Esophagus squamous epithelium (tissue), 4 donors: Measurements from ENCODE around the gene GPR143.

Experiments
- POLR2A ChIP-seq, 4 donors: fragments of 450-650 bp; IDR thresholded peaks; one replicate each; pipeline ENCODE4 v1.6.1; 2017; ENCODE audit warnings: antibody characterized with exemption in 4 of 4, mild to moderate bottlenecking in 4 of 4, moderate library complexity in 3 of 4
- TF ChIP-seq, protein P1 (sequence below), 6 experiments: fragments of 450-650 bp in 4 of 6; fragments of 200-600 bp in 2 of 6; sonication (generic) in 2 of 6; IDR thresholded peaks; one replicate each; pipeline ENCODE4 v1.5.1; 2016 to 2019; ENCODE audit warnings: antibody characterized with exemption in 6 of 6, mild to moderate bottlenecking in 4 of 6, moderate library complexity in 4 of 6

GRCh38 chrX:9728261-9728660 lies 37.4 kb downstream of the GPR143 start:
- TF ChIP-seq, protein P1, sequence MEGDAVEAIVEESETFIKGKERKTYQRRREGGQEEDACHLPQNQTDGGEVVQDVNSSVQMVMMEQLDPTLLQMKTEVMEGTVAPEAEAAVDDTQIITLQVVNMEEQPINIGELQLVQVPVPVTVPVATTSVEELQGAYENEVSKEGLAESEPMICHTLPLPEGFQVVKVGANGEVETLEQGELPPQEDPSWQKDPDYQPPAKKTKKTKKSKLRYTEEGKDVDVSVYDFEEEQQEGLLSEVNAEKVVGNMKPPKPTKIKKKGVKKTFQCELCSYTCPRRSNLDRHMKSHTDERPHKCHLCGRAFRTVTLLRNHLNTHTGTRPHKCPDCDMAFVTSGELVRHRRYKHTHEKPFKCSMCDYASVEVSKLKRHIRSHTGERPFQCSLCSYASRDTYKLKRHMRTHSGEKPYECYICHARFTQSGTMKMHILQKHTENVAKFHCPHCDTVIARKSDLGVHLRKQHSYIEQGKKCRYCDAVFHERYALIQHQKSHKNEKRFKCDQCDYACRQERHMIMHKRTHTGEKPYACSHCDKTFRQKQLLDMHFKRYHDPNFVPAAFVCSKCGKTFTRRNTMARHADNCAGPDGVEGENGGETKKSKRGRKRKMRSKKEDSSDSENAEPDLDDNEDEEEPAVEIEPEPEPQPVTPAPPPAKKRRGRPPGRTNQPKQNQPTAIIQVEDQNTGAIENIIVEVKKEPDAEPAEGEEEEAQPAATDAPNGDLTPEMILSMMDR (IDR thresholded peaks at IDR 0.05): no peak
- no peak for TF ChIP-seq POLR2A (IDR thresholded peaks at IDR 0.05)
